Left lung (tissue), 10 donors: ENCODE results near the gene CACNA1D. TPM values are rescaled to one million over a fixed set of nuclear protein-coding genes. Genes with fewer than 3 reads are reported as not detected.

Experiments used
- ATAC-seq: fragments of 200-7000 bp; cut with Tn5 transposase; one replicate; pipeline ENCODE4 v1.9.1; 2020; ENCODE audit warnings: moderate library complexity
- DNase-seq, 4 donors: peaks; one replicate each; pipeline ENCODE4 v3.0.0-alpha.2; 2013 to 2020
- H3K27ac ChIP-seq, 2 donors: fragments of 200-600 bp; sonication (generic) in 1 of 2; one replicate each; pipeline versions ENCODE4 v1.5.0 to v1.8.0; 2020 to 2021
- H3K27me3 ChIP-seq, 2 donors: fragments of 200-600 bp; sonication (generic) in 1 of 2; one replicate each; pipeline versions ENCODE4 v1.5.0 to v1.8.0; 2020 to 2021
- H3K36me3 ChIP-seq, 2 donors: fragments of 200-600 bp; sonication (generic) in 1 of 2; one replicate each; pipeline versions ENCODE4 v1.5.0 to v1.8.0; 2020 to 2021
- H3K4me1 ChIP-seq, 2 donors: fragments of 200-600 bp; one replicate each; pipeline ENCODE4 v1.8.0; 2021
- H3K4me3 ChIP-seq, 2 donors: fragments of 200-600 bp; sonication (generic) in 1 of 2; one replicate each; pipeline versions ENCODE4 v1.5.0 to v1.8.0; 2020 to 2021; ENCODE audit warnings: mild to moderate bottlenecking in 1 of 2
- H3K9me3 ChIP-seq, 2 donors: fragments of 200-600 bp; sonication (generic) in 1 of 2; one replicate each; pipeline versions ENCODE4 v1.5.0 to v1.8.0; 2020 to 2021
- CTCF ChIP-seq, 2 donors: fragments of 200-600 bp; sonication (generic) in 1 of 2; IDR thresholded peaks; one replicate each; pipeline versions ENCODE4 v1.5.0 to v1.8.0; 2021; ENCODE audit warnings: antibody characterized with exemption in 2 of 2
- intact Hi-C, 2 donors: fragments of 100-400 bp; cut with DNase I; formaldehyde crosslinking; loops; one replicate each; pipeline versions ENCODE4 v1.11.2 to v1.14.2; 2022
- polyA plus RNA-seq, 6 donors: library from polyadenylated mRNA; unstranded; fragments of 120-200 nt; gene quantifications; one replicate each; pipeline ENCODE4 v1.2.1, GENCODE V29; 2013; ENCODE audit not compliant: insufficient read length in 6 of 6
- total RNA-seq, 2 donors: library from RNA; stranded (reverse); fragmentation: NEBNext Ultra II Directional; extraction: Animal tissue kit (Norgen Biotek cat#: 25700); gene quantifications; one replicate each; pipeline ENCODE4 v1.2.1, GENCODE V29; 2021
- donor health status: DM: no; HTN: yes; CAD: no.
- donor health status: DM: no; HTN: no; CAD: no.

CACNA1D gene
- total and polyA plus RNA-seq, 8 donors, result 32.6 to 78.2 (median 56.2) TPM

- no peaks in the 10 kb centered on the region for H3K9me3 ChIP-seq
- intact Hi-C loops, result no loop called here
- DNase-seq, result no peak
Observed at GRCh38 chr3:53795176-53795575, 300.8 kb downstream of the CACNA1D start.

GRCh38 chr3:53795789-53796560 lies 301.6 kb downstream of the CACNA1D start:
- peak; percentile 69 for ATAC-seq
- TF ChIP-seq CTCF (IDR thresholded peaks at IDR 0.05), result no peak

More at GRCh38 chr3:53795176-53795575, 300.8 kb downstream of the CACNA1D start:
- H3K4me1 ChIP-seq, result no peaks in the 10 kb centered on the region
- no peaks in the 10 kb centered on the region for H3K27me3 ChIP-seq
- H3K4me3 ChIP-seq, result no peak overlapping the region
- H3K27ac ChIP-seq, result no peak overlapping the region
- no peaks in the 10 kb centered on the region for H3K36me3 ChIP-seq
- TF ChIP-seq CTCF (IDR thresholded peaks at IDR 0.05), result no peak
- no peak for ATAC-seq

GRCh38 chr3:53798144-53798543 lies 303.7 kb downstream of the CACNA1D start:
- H3K27ac ChIP-seq, result no peak overlapping the region
- H3K4me3 ChIP-seq, result no peak overlapping the region
- no peaks in the 10 kb centered on the region for H3K9me3 ChIP-seq
- no peaks in the 10 kb centered on the region for H3K27me3 ChIP-seq
- intact Hi-C loops, result no loop called here
- no peaks in the 10 kb centered on the region for H3K4me1 ChIP-seq
- DNase-seq (no peak), ATAC-seq (no peak)
- no peak for TF ChIP-seq CTCF (IDR thresholded peaks at IDR 0.05)
- H3K36me3 ChIP-seq, result no peaks in the 10 kb centered on the region

More at GRCh38 chr3:53795789-53796560, 301.6 kb downstream of the CACNA1D start:
- H3K27ac ChIP-seq, result no peak overlapping the region
- H3K27me3 ChIP-seq, result no peaks in the 10 kb centered on the region
- H3K36me3 ChIP-seq, result no peaks in the 10 kb centered on the region
- no peak overlapping the region for H3K4me3 ChIP-seq
- H3K4me1 ChIP-seq, result no peaks in the 10 kb centered on the region
- intact Hi-C loops, result no loop called here
- no peaks in the 10 kb centered on the region for H3K9me3 ChIP-seq
- no peak for DNase-seq

- Histone ChIP-seq H3K4me1 (no peaks in the 10 kb centered on the region), H3K27ac (no peak overlapping the region), H3K36me3 (no peaks in the 10 kb centered on the region), H3K4me3 (no peak overlapping the region), H3K9me3 (no peaks in the 10 kb centered on the region), H3K27me3 (no peaks in the 10 kb centered on the region)
- TF ChIP-seq CTCF (IDR thresholded peaks at IDR 0.05), result no peak
- ATAC-seq, result no peak
- intact Hi-C loops, result no loop called here
- no peak for DNase-seq
Observed at GRCh38 chr3:53799338-53799865, 305.0 kb downstream of the CACNA1D start.

- H3K27ac ChIP-seq, result no peak overlapping the region
- H3K36me3 ChIP-seq, result no peaks in the 10 kb centered on the region
- H3K4me1 ChIP-seq, result no peaks in the 10 kb centered on the region
- DNase-seq, result no peak
- no peak for TF ChIP-seq CTCF (IDR thresholded peaks at IDR 0.05)
- H3K9me3 ChIP-seq, result no peaks in the 10 kb centered on the region
- no peak for ATAC-seq
- H3K27me3 ChIP-seq, result no peaks in the 10 kb centered on the region
- intact Hi-C loops, result no loop called here
- H3K4me3 ChIP-seq, result no peak overlapping the region
Observed at GRCh38 chr3:53800041-53800906, 305.9 kb downstream of the CACNA1D start.
